GM18508 (cell line): ENCODE measurements around the gene SEMA4B.
A peak's percentile ranks its signal among the peaks of the same experiment; 100 is the strongest.
"Not testable (repeated sequence)": the region's sequence is repeated elsewhere in the genome, so short reads cannot be mapped to it uniquely, and the experiment has no call there.

Source experiments
- ATAC-seq: cut with Tn5 transposase; IDR thresholded peaks from one replicate; pipeline ENCODE4 v1.9.1; 2021; ENCODE audit warnings: moderate number of reproducible peaks; ENCODE audit not compliant: insufficient read depth, unreplicated experiment

The SEMA4B gene

GRCh38 chr15:90201130-90201943, at the start of gene SEMA4B:
Gene SEMA4B, plus strand, starts transcription at chr15:90201330. Its CDS starts 249 bp downstream, at chr15:90201579.
- ATAC-seq = no peak

GRCh38 chr15:90151989-90152645, 49.0 kb upstream of the SEMA4B start:
- no peak for ATAC-seq

DNA sequence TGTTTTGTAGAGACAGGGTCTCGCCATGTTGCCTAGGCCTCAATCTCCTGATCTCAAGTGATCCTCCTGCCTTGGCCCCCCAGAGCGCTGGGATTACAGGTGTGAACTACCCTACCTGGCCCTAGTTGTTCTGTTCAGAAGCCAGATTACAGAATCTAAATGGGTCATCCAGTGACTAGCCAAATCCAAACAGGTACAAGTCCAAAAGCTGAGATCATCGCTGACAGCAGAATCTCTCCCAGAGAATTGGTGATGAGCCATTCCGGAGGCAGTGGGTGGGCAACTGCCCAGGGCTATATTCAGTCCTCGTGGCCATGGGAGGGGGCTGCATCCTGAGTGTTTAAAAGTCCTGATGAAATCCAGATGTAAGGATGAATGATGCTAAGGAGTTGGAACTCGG, 47.5 kb upstream of the SEMA4B start:
- no peak for ATAC-seq

GRCh38 chr15:90154246-90154645, 46.9 kb upstream of the SEMA4B start:
- ATAC-seq = no peak

DNA sequence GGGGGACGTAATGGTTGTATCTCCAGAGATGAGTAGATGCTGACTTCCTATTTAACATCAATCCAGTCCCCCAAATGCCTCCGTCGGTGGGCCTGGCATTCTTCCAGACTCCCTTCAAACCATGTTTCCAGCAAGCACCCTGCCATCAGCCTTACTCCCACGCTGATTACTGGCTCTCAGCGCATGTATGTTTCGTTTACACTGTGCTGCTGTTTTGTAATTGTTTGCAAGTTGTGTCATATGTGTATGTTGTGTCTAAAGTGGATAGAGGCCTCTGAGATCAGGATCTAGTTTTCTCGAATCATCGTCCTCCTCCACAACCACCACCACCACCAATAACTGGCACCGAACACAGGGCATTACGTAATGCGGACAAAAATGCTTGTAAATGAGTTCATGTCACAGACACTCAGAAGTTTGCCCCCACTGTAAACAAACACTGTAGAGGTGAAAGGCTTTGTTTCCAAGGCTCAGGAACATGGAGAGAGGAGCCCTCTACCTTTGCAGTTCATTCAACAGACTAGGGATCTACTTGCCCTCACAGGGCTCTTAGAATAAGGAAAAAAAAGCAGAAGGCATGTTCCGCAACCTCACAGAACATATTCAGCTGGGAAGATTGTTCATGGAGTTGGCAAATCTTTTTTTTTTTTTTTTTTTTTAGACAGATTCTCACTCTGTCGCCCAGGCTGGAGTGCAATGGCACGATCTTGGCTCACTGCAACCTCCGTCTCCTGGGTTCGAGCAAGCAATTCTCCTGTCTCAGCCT, 46.1 kb upstream of the SEMA4B start:
- ATAC-seq = no peak

GRCh38 chr15:90159213-90159612, 41.9 kb upstream of the SEMA4B start:
- no peak for ATAC-seq

GRCh38 chr15:90160781-90161727, 40.1 kb upstream of the SEMA4B start:
- no peak for ATAC-seq

GRCh38 chr15:90161950-90162361, 39.2 kb upstream of the SEMA4B start:
- peak; percentile 56 for ATAC-seq

DNA sequence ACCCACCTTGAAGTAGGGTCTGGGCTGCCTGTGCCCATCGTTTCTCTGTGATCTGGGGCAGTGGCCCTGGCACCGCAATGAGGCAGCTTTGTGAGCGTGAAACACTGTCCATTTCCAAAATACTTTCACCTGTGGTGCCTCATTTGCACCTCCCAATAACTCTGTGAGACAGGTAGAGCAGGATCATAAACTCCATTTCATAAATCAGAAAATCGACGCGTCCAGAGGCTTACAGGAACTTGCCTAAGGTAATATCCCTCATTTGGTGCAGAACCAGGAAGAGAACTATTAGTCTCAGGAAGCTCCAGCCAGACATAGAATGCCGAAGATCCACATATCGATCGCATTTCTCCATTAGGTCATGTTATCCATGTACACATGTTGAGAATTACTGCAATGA, 38.2 kb upstream of the SEMA4B start:
- ATAC-seq = no peak

GRCh38 chr15:90164239-90164638, 36.9 kb upstream of the SEMA4B start:
- ATAC-seq = not testable (repeated sequence)

DNA sequence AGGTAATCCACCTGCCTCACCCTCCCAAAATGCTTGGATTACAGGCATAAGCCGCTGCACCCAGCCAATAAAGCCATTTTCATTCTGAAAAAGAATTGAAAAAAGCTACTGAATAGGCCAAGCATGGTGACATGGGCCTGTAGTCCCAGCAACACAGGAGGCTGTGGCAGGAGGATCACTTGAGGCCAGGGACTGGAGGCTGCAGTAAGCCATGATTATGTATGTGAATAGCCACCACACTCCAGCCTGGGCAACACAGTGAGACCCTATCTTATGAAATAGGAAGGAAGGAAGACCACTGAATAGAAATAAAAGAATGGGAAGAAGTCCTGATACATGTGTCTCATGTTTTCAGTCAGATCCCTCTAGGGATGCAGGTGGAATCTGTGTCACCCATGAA, 36.0 kb upstream of the SEMA4B start:
- no peak for ATAC-seq

- ATAC-seq = no peak
Observed at GRCh38 chr15:90165659-90166489, 35.3 kb upstream of the SEMA4B start.

DNA sequence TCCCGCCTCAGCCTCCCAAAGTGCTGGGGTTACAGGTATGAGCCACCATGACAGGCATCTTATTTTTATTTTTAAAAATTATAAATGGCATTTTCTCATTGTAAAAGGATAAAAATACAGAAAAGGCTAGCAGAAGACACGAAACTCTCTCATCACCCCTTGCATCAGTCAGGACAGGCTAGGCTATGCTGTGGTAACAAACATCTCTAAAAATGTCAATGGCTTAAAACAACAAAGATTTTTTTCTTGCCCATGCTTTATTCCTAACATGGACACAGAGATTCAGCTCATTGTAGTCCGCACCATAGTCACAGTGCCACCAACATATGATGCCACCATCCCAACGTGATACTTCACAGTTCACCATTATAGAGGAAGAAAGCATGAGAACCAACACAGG, 34.0 kb upstream of the SEMA4B start:
- no peak for ATAC-seq

- no peak for ATAC-seq
Observed at GRCh38 chr15:90171623-90172022, 29.5 kb upstream of the SEMA4B start.

- ATAC-seq = no peak
Observed at GRCh38 chr15:90173372-90173771, 27.8 kb upstream of the SEMA4B start.

GRCh38 chr15:90174140-90174875, 26.8 kb upstream of the SEMA4B start:
- ATAC-seq = no peak

DNA sequence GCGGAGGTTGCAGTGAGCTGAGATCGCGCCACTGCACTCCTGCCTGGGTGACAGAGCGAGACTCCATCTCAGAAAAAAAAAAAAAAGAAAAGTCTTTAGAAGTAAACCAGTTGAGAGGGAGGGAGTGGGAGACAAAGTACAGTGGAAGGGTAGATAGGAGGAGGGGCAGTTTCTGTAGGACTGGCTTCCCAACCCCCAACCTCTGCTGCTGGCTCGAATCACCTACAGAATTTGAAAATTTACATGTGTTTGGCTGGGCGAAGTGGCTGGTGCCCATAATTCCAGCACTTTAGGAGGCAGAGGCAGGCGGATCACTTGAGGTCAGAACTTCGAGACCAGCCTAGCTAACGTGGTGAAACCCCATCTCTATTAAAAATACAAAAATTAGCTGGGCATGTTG, 24.1 kb upstream of the SEMA4B start:
- ATAC-seq = no peak
